ENCODE data around the gene DOK6. TPM values are rescaled to one million over a fixed set of nuclear protein-coding genes. Genes with fewer than 3 reads are reported as not detected.
"Not testable (repeated sequence)": the region's sequence is repeated elsewhere in the genome, so short reads cannot be mapped to it uniquely, and the experiment has no call there.

The DOK6 gene
- total RNA-seq, 2 donors from 2014 or later, result 9.0 to 11.2 TPM

- no peak for ATAC-seq
- intact Hi-C loops (cut with DNase I), result no loop called here
- no peak for DNase-seq
Observed at GRCh38 chr18:69871363-69871762, 470.7 kb downstream of the DOK6 start.

GRCh38 chr18:69872661-69873060, 472.0 kb downstream of the DOK6 start:
- DNase-seq (no peak), ATAC-seq (no peak)
- intact Hi-C loops (cut with DNase I), result no loop called here

GRCh38 chr18:69874058-69874457, 473.4 kb downstream of the DOK6 start:
- ATAC-seq (no peak), DNase-seq (no peak)
- intact Hi-C loops (cut with DNase I), result no loop called here

- DNase-seq (no peak), ATAC-seq (no peak)
- intact Hi-C loops (cut with DNase I), result no loop called here
Observed at GRCh38 chr18:69876490-69876889, 475.8 kb downstream of the DOK6 start.

GRCh38 chr18:69878213-69878933, 477.7 kb downstream of the DOK6 start:
- no peak for DNase-seq
- intact Hi-C loops (cut with DNase I), result no loop called here
- ATAC-seq, result no peak

GRCh38 chr18:69879051-69879450, 478.4 kb downstream of the DOK6 start:
- ATAC-seq; DNase-seq; intact Hi-C loops (cut with DNase I): not testable (repeated sequence)

- ATAC-seq (no peak), DNase-seq (no peak)
- intact Hi-C loops (cut with DNase I), result no loop called here
Observed at GRCh38 chr18:69880083-69880482, 479.4 kb downstream of the DOK6 start.

GRCh38 chr18:69882965-69883668, 482.4 kb downstream of the DOK6 start:
- intact Hi-C loops (cut with DNase I), result no loop called here
- no peak for ATAC-seq
- DNase-seq, result no peak

GRCh38 chr18:69883781-69884180, 483.1 kb downstream of the DOK6 start:
- ATAC-seq (no peak), DNase-seq (no peak)
- intact Hi-C loops (cut with DNase I), result no loop called here

- intact Hi-C loops (cut with DNase I), result no loop called here
- no peak for ATAC-seq
Observed at GRCh38 chr18:69885355-69885754, 484.7 kb downstream of the DOK6 start.

GRCh38 chr18:69885841-69886531, 485.3 kb downstream of the DOK6 start:
- no peak for ATAC-seq
- intact Hi-C loops (cut with DNase I), result no loop called here
- DNase-seq, result no peak

More at GRCh38 chr18:69885355-69885754, 484.7 kb downstream of the DOK6 start:
- no peak for DNase-seq

GRCh38 chr18:69887256-69887655, 486.6 kb downstream of the DOK6 start:
- intact Hi-C loops (cut with DNase I), result no loop called here
- DNase-seq (no peak), ATAC-seq (no peak)

GRCh38 chr18:69889009-69889408, 488.3 kb downstream of the DOK6 start:
- DNase-seq, result no peak
- no peak for ATAC-seq
- intact Hi-C loops (cut with DNase I), result no loop called here

GRCh38 chr18:69890558-69890957, 489.9 kb downstream of the DOK6 start:
- no peak for ATAC-seq
- intact Hi-C loops (cut with DNase I), result no loop called here
- no peak for DNase-seq

- intact Hi-C loops (cut with DNase I), result no loop called here
- DNase-seq, result no peak
- ATAC-seq, result no peak
Observed at GRCh38 chr18:69894467-69894866, 493.8 kb downstream of the DOK6 start.

GRCh38 chr18:69895066-69896047, 494.7 kb downstream of the DOK6 start:
- DNase-seq, result no peak
- intact Hi-C loops (cut with DNase I), result no loop called here

GRCh38 chr18:69897397-69898108, 496.9 kb downstream of the DOK6 start:
- intact Hi-C loops (cut with DNase I), result no loop called here
- DNase-seq (no peak), ATAC-seq (peak in 1 of 2 donors; percentile 57)

More at GRCh38 chr18:69895066-69896047, 494.7 kb downstream of the DOK6 start:
- ATAC-seq, result peak in 1 of 2 donors; percentile 14

GRCh38 chr18:69898241-69898861, 497.7 kb downstream of the DOK6 start:
- intact Hi-C loops (cut with DNase I), result no loop called here
- no peak for DNase-seq
- no peak for ATAC-seq

All from left cardiac atrium (tissue), 4 donors.